Endothelial cell of umbilical vein (primary cell): ENCODE data around the gene USP49.

Experiments used
- CTCF ChIP-seq, 2 donors: IDR thresholded peaks; 1 replicate in 1 of 2; 2 replicates in 1 of 2; pipeline ENCODE4 v1.5.1; 2011; ENCODE audit warnings: low read length in 2 of 2, mild to moderate bottlenecking in 2 of 2, moderate library complexity in 2 of 2, control low read depth in 1 of 2, inconsistent platforms in 1 of 2, low read depth in 1 of 2; ENCODE audit not compliant: insufficient read depth in 1 of 2; ENCODE audit errors: extremely low read depth in 1 of 2
- MYC ChIP-seq: IDR thresholded peaks from one replicate; pipeline ENCODE4 v1.6.1; 2011; ENCODE audit warnings: mild to moderate bottlenecking, low read depth, low read length
- POLR2A ChIP-seq: IDR thresholded peaks from 2 replicates; pipeline ENCODE4 v1.6.1; 2012; ENCODE audit warnings: low read depth, mild to moderate bottlenecking, control low read depth, low read length
- POLR2AphosphoS5 ChIP-seq: IDR thresholded peaks from 2 replicates; pipeline ENCODE4 v1.6.1; 2012; ENCODE audit warnings: low read depth, mild to moderate bottlenecking, control low read depth, low read length, moderate library complexity; ENCODE audit not compliant: insufficient read depth

- TF ChIP-seq CTCF (IDR thresholded peaks at IDR 0.05; ENCODE audit: extremely low read depth in 1 of 2, insufficient read depth in 1 of 2, low read depth in 1 of 2, low read length in 2 of 2) (no peak), MYC (no peak), POLR2A (no peak), POLR2AphosphoS5 (no peak)
Measured at GRCh38 chr6:41818271-41819054, 76.7 kb downstream of the USP49 start.
